ENCODE measurements around the gene ZNF423. TPM values are rescaled to one million over a fixed set of nuclear protein-coding genes. Genes with fewer than 3 reads are reported as not detected.

Gene ZNF423
- total RNA-seq, 4 donors from 2014 or later, result 6.6 to 22.9 (median 8.6) TPM

- ATAC-seq (ENCODE audit: low FRiP score) (no peak), DNase-seq (ENCODE audit: low spot score) (no peak)
- no peak for TF ChIP-seq CTCF (IDR thresholded peaks at IDR 0.05)
These were observed 355.9 kb downstream of the ZNF423 start for GRCh38 chr16:49499869-49500610.

GRCh38 chr16:49499414-49499785 is 356.5 kb downstream of the ZNF423 start:
- ATAC-seq (ENCODE audit: low FRiP score) (no peak), DNase-seq (ENCODE audit: low spot score) (no peak)
- TF ChIP-seq CTCF (IDR thresholded peaks at IDR 0.05), result no peak

GRCh38 chr16:49498666-49499413 is 357.1 kb downstream of the ZNF423 start:
- no peak for DNase-seq (ENCODE audit: low spot score)
- no peak for ATAC-seq (ENCODE audit: low FRiP score)
- no peak for TF ChIP-seq CTCF (IDR thresholded peaks at IDR 0.05)

- DNase-seq (ENCODE audit: low spot score) (no peak), ATAC-seq (ENCODE audit: low FRiP score) (no peak)
These were observed 357.6 kb downstream of the ZNF423 start for GRCh38 chr16:49498264-49498663.

GRCh38 chr16:49497466-49497865 is 358.4 kb downstream of the ZNF423 start:
- no peak for DNase-seq (ENCODE audit: low spot score)
- ATAC-seq (ENCODE audit: low FRiP score), result no peak
- TF ChIP-seq CTCF (IDR thresholded peaks at IDR 0.05), result no peak

More at GRCh38 chr16:49498264-49498663, 357.6 kb downstream of the ZNF423 start:
- TF ChIP-seq CTCF (IDR thresholded peaks at IDR 0.05), result no peak

- ATAC-seq (ENCODE audit: low FRiP score), result no peak
- no peak for TF ChIP-seq CTCF (IDR thresholded peaks at IDR 0.05)
- no peak for DNase-seq (ENCODE audit: low spot score)
These were observed 359.3 kb downstream of the ZNF423 start for GRCh38 chr16:49496656-49497055.
